HepG2 (cell line): ENCODE measurements around the gene CAMKK1. TPM values are rescaled to one million over a fixed set of nuclear protein-coding genes. Genes with fewer than 3 reads are reported as not detected.

Source experiments
- ARNT ChIP-seq: fragments of 450-650 bp; IDR thresholded peaks from 2 replicates; pipeline ENCODE4 v1.6.1; 2017
- ATM ChIP-seq: fragments of 450-650 bp; IDR thresholded peaks from 2 replicates; pipeline ENCODE4 v1.7.1; 2017; ENCODE audit warnings: mild to moderate bottlenecking, borderline replicate concordance
- ATRX ChIP-seq: sonication (generic); formaldehyde crosslinking; IDR thresholded peaks from 2 replicates; pipeline ENCODE4 v1.4.0; 2020; ENCODE audit warnings: missing genetic modification reagents, borderline replicate concordance
- BORCS8-MEF2B ChIP-seq: sonication (generic); formaldehyde crosslinking; IDR thresholded peaks from 2 replicates; pipeline ENCODE4 v1.8.0; 2022; ENCODE audit warnings: mild to moderate bottlenecking, missing genetic modification reagents
- CENPT ChIP-seq: sonication (generic); formaldehyde crosslinking; IDR thresholded peaks from 2 replicates; pipeline ENCODE4 v1.8.0; 2022; ENCODE audit warnings: low read depth, mild to moderate bottlenecking, moderate library complexity, missing genetic modification reagents
- CSRNP2 ChIP-seq: sonication (generic); formaldehyde crosslinking; conservative IDR thresholded peaks from 2 replicates; pipeline ENCODE4 v1.8.0; 2022; ENCODE audit warnings: low read depth, missing genetic modification reagents
- DPF2 ChIP-seq: sonication (generic); formaldehyde crosslinking; IDR thresholded peaks from 2 replicates; pipeline ENCODE4 v1.4.0; 2020; ENCODE audit warnings: mild to moderate bottlenecking, low read depth, missing genetic modification reagents, borderline replicate concordance
- FOXM1 ChIP-seq: sonication (generic); formaldehyde crosslinking; IDR thresholded peaks from 2 replicates; pipeline ENCODE4 v1.5.0; 2020; ENCODE audit warnings: missing genetic modification reagents
- HMG20A ChIP-seq: IDR thresholded peaks from 2 replicates; pipeline ENCODE4 v1.6.1; 2016; ENCODE audit warnings: borderline replicate concordance
- HNRNPL ChIP-seq: fragments of 200-400 bp; formaldehyde crosslinking; IDR thresholded peaks from 2 replicates; pipeline ENCODE4 v1.6.1; 2017; ENCODE audit warnings: mild to moderate bottlenecking, low read depth, low read length
- SMYD3 ChIP-seq: sonication (generic); formaldehyde crosslinking; IDR thresholded peaks from 2 replicates; pipeline ENCODE4 v1.8.1; 2023; ENCODE audit warnings: mild to moderate bottlenecking, missing genetic modification reagents
- TEAD2 ChIP-seq: sonication (generic); formaldehyde crosslinking; IDR thresholded peaks from 2 replicates; pipeline ENCODE4 v1.9.0; 2021; ENCODE audit warnings: missing genetic modification reagents
- THAP11 ChIP-seq: IDR thresholded peaks from 2 replicates; pipeline ENCODE4 v1.6.1; 2016; ENCODE audit warnings: missing biosample characterization, missing genetic modification reagents
- TSC22D2 ChIP-seq: sonication (generic); formaldehyde crosslinking; IDR thresholded peaks from 2 replicates; pipeline ENCODE4 v1.5.1; 2020; ENCODE audit warnings: missing genetic modification reagents, mild to moderate bottlenecking, borderline replicate concordance
- U2AF2 ChIP-seq: fragments of 200-400 bp; formaldehyde crosslinking; IDR thresholded peaks from 2 replicates; pipeline ENCODE4 v1.6.1; 2017; ENCODE audit warnings: low read depth, mild to moderate bottlenecking, low read length
- ZFAT ChIP-seq: sonication (generic); formaldehyde crosslinking; conservative IDR thresholded peaks from 2 replicates; pipeline ENCODE4 v1.8.1; 2023; ENCODE audit warnings: missing genetic modification reagents, inconsistent platforms
- ZNF12 ChIP-seq: sonication (generic); formaldehyde crosslinking; IDR thresholded peaks from 2 replicates; pipeline ENCODE4 v1.5.0; 2020; ENCODE audit warnings: missing genetic modification reagents
- ZNF207 ChIP-seq: fragments of 450-650 bp; IDR thresholded peaks from 2 replicates; pipeline ENCODE4 v1.6.1; 2016; ENCODE audit warnings: antibody characterized with exemption, borderline replicate concordance
- ZNF224 ChIP-seq: sonication (generic); formaldehyde crosslinking; IDR thresholded peaks from 2 replicates; pipeline ENCODE4 v1.5.0; 2020; ENCODE audit warnings: mild to moderate bottlenecking, missing genetic modification reagents
- ZNF225 ChIP-seq: sonication (generic); formaldehyde crosslinking; IDR thresholded peaks from 2 replicates; pipeline ENCODE4 v1.4.0; 2020; ENCODE audit warnings: mild to moderate bottlenecking, missing genetic modification reagents
- ZNF230 ChIP-seq: sonication (generic); formaldehyde crosslinking; IDR thresholded peaks from 2 replicates; pipeline ENCODE4 v1.4.0; 2020; ENCODE audit warnings: mild to moderate bottlenecking, missing genetic modification reagents
- ZNF430 ChIP-seq: sonication (generic); formaldehyde crosslinking; IDR thresholded peaks from 2 replicates; pipeline ENCODE4 v1.9.0; 2021; ENCODE audit warnings: mild to moderate bottlenecking, missing genetic modification reagents
- ZNF431 ChIP-seq: sonication (generic); formaldehyde crosslinking; IDR thresholded peaks from 2 replicates; pipeline ENCODE4 v1.9.0; 2022; ENCODE audit warnings: missing genetic modification reagents, low read depth, mild to moderate bottlenecking, borderline replicate concordance
- ZNF468 ChIP-seq: sonication (generic); formaldehyde crosslinking; IDR thresholded peaks from 2 replicates; pipeline ENCODE4 v1.8.0; 2022; ENCODE audit warnings: mild to moderate bottlenecking, moderate library complexity, missing genetic modification reagents
- ZNF556 ChIP-seq: sonication (generic); formaldehyde crosslinking; IDR thresholded peaks from 2 replicates; pipeline ENCODE4 v1.4.0; 2020; ENCODE audit warnings: mild to moderate bottlenecking, missing genetic modification reagents, borderline replicate concordance
- ZNF737 ChIP-seq: sonication (generic); formaldehyde crosslinking; IDR thresholded peaks from 2 replicates; pipeline ENCODE4 v1.5.0; 2020; ENCODE audit warnings: missing genetic modification reagents, mild to moderate bottlenecking, borderline replicate concordance
- ZNF747 ChIP-seq: sonication (generic); formaldehyde crosslinking; IDR thresholded peaks from 2 replicates; pipeline ENCODE4 v1.8.1; 2023; ENCODE audit warnings: missing genetic modification reagents, mild to moderate bottlenecking, borderline replicate concordance
- polyA plus RNA-seq, 8 experiments: library from polyadenylated mRNA; depleted of rRNA in 3 of 8; stranded (reverse) in 7 of 8; unstranded in 1 of 8; fragments of >200 nt; fragmentation: Illumina TruSeq in 4 of 8; extraction: Trizol in 4 of 8; gene quantifications; 2 replicates each; pipeline versions ENCODE4 v1.2.1 to v1.2.3, GENCODE V29; 2011 to 2016; ENCODE audit warnings: low read depth in 4 of 8, missing spikeins in 1 of 8, mixed read lengths in 1 of 8; ENCODE audit not compliant: insufficient read depth in 1 of 8
- total RNA-seq, 5 experiments: library from RNA; depleted of rRNA; stranded (reverse); fragments of >200 nt; fragmentation: Illumina TruSeq; extraction: Trizol; gene quantifications; 2 replicates each; pipeline ENCODE4 v1.2.3, GENCODE V29; 2016; ENCODE audit warnings: low read depth in 1 of 5

The CAMKK1 gene
- total and polyA plus RNA-seq, 2 of the 13 experiments (the other 11 are each of a cell fraction or from before 2014, with no cell fraction given): 1.5 to 1.6 TPM

- TF ChIP-seq U2AF2 (no peak), ZNF430 (CRISPR knock-in tag) (peak; percentile 80), FOXM1 (CRISPR knock-in tag) (no peak), BORCS8-MEF2B (CRISPR knock-in tag) (peak; percentile 87), THAP11 (peak; percentile 93), ZNF225 (CRISPR knock-in tag) (0 out of 2 replicates have a peak, but pooled peaks have one; percentile 32), DPF2 (CRISPR knock-in tag) (no peak), ZNF737 (CRISPR knock-in tag) (no peak), CSRNP2 (CRISPR knock-in tag) (no peak), ARNT (no peak), ZNF230 (peak; percentile 74; the same call in 1 of the 2 replicates), HNRNPL (no peak), ZNF556 (CRISPR knock-in tag) (peak; percentile 96; the same call in 1 of the 2 replicates), HMG20A (no peak), ZNF207 (no peak), CENPT (CRISPR knock-in tag) (no peak), ZNF747 (peak; percentile 86), ZNF224 (no peak), ATM (no peak), ZFAT (CRISPR knock-in tag) (no peak), SMYD3 (CRISPR knock-in tag) (peak; percentile 71; the same call in 1 of the 2 replicates), ZNF431 (CRISPR knock-in tag) (peak; percentile 83; the same call in 1 of the 2 replicates), ATRX (no peak), TEAD2 (CRISPR knock-in tag) (no peak), ZNF468 (CRISPR knock-in tag) (no peak), ZNF12 (no peak), TSC22D2 (peak; percentile 78; the same call in 1 of the 2 replicates)
Measured at GRCh38 chr17:3845621-3846436, 47.0 kb downstream of the CAMKK1 start, which contains the start of gene NCBP3 (continued).
